HG03196 (cell line): ENCODE measurements around the gene ECEL1.
"Not testable (repeated sequence)": the region's sequence is repeated elsewhere in the genome, so short reads cannot be mapped to it uniquely, and the experiment has no call there.

Source experiments
- ATAC-seq: cut with Tn5 transposase; IDR thresholded peaks from one replicate; pipeline ENCODE4 v1.9.1; 2021; ENCODE audit not compliant: unreplicated experiment

The ECEL1 gene

GRCh38 chr2:232487385-232488096, at the start of gene ECEL1:
Gene ECEL1 (minus strand): TSS chr2:232487834. CDS start chr2:232486653, 1,181 bp downstream.
- no peak for ATAC-seq

GRCh38 chr2:232537079-232537478, 49.4 kb upstream of the ECEL1 start:
- no peak for ATAC-seq

- ATAC-seq: no peak
Measured at GRCh38 chr2:232535761-232536530, 48.3 kb upstream of the ECEL1 start.

GRCh38 chr2:232534940-232535651, 47.5 kb upstream of the ECEL1 start:
- ATAC-seq: no peak

GRCh38 chr2:232533944-232534710, 46.5 kb upstream of the ECEL1 start:
- ATAC-seq: no peak

- not testable (repeated sequence) for ATAC-seq
Measured at GRCh38 chr2:232532821-232533220, 45.2 kb upstream of the ECEL1 start.

GRCh38 chr2:232532419-232532818, 44.8 kb upstream of the ECEL1 start:
- no peak for ATAC-seq

GRCh38 chr2:232530626-232531260, 43.1 kb upstream of the ECEL1 start:
- no peak for ATAC-seq

GRCh38 chr2:232529806-232530547, 42.3 kb upstream of the ECEL1 start:
- ATAC-seq: no peak

- ATAC-seq: no peak
Measured at GRCh38 chr2:232528746-232529460, 41.3 kb upstream of the ECEL1 start.

- ATAC-seq: no peak
Measured at GRCh38 chr2:232527905-232528470, 40.4 kb upstream of the ECEL1 start.

GRCh38 chr2:232526372-232526941, 38.8 kb upstream of the ECEL1 start:
- no peak for ATAC-seq

- no peak for ATAC-seq
Measured at GRCh38 chr2:232525791-232526371, 38.2 kb upstream of the ECEL1 start, which contains the start of gene CHRND. Gene CHRND (plus strand): TSS chr2:232526160. CDS start chr2:232526216, 56 bp downstream.

- no peak for ATAC-seq
Measured at GRCh38 chr2:232525199-232525598, 37.6 kb upstream of the ECEL1 start.

GRCh38 chr2:232524771-232525170, 37.1 kb upstream of the ECEL1 start:
- no peak for ATAC-seq

GRCh38 chr2:232523682-232524597, 36.3 kb upstream of the ECEL1 start:
- ATAC-seq: no peak

- no peak for ATAC-seq
Measured at GRCh38 chr2:232523402-232523681, 35.7 kb upstream of the ECEL1 start.
